22Rv1 (cell line): ENCODE results near the gene COL3A1.

Source experiments
- H3K27ac ChIP-seq: fragments of 450-650 bp; 2 replicates; pipeline ENCODE4 v1.5.1; 2017
- ZFX ChIP-seq: fragments of 450-650 bp; IDR thresholded peaks from 2 replicates; pipeline ENCODE4 v1.6.1; 2017; ENCODE audit warnings: antibody characterized with exemption, borderline replicate concordance
- TF ChIP-seq, protein P1 (sequence below): fragments of 450-650 bp; IDR thresholded peaks from 2 replicates; pipeline ENCODE4 v1.5.1; 2017; ENCODE audit warnings: mild to moderate bottlenecking

COL3A1 gene

GRCh38 chr2:189024901-189025618 lies 50.9 kb downstream of the COL3A1 start:
- TF ChIP-seq ZFX: no peak
- TF ChIP-seq, protein P1, sequence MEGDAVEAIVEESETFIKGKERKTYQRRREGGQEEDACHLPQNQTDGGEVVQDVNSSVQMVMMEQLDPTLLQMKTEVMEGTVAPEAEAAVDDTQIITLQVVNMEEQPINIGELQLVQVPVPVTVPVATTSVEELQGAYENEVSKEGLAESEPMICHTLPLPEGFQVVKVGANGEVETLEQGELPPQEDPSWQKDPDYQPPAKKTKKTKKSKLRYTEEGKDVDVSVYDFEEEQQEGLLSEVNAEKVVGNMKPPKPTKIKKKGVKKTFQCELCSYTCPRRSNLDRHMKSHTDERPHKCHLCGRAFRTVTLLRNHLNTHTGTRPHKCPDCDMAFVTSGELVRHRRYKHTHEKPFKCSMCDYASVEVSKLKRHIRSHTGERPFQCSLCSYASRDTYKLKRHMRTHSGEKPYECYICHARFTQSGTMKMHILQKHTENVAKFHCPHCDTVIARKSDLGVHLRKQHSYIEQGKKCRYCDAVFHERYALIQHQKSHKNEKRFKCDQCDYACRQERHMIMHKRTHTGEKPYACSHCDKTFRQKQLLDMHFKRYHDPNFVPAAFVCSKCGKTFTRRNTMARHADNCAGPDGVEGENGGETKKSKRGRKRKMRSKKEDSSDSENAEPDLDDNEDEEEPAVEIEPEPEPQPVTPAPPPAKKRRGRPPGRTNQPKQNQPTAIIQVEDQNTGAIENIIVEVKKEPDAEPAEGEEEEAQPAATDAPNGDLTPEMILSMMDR: peak; percentile 63
- no peak overlapping the region for H3K27ac ChIP-seq

DNA sequence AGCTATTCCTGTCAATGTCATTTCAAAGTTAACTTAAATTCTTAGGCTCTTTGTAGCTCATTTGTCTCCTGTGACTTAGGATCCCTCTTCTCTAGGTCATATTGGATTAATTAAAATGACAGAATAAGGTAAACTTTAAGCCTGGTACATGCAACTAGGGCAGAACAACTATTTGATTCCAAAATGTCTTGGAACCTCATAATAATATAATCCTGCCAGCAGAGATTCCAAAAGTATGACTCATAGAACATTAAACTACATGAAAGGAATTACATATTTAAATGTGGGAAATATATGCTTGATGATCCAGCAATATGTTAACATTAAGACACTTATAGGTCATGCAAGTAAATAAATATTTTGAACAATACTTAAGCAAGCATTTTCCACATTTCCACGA lies 63.3 kb downstream of the COL3A1 start:
- TF ChIP-seq, protein P1: no peak
- TF ChIP-seq ZFX: no peak
- no peak overlapping the region for H3K27ac ChIP-seq

- TF ChIP-seq, protein P1: no peak
- no peak for TF ChIP-seq ZFX
- H3K27ac ChIP-seq: no peak overlapping the region
Measured at GRCh38 chr2:189045836-189046235, 71.7 kb downstream of the COL3A1 start.

DNA sequence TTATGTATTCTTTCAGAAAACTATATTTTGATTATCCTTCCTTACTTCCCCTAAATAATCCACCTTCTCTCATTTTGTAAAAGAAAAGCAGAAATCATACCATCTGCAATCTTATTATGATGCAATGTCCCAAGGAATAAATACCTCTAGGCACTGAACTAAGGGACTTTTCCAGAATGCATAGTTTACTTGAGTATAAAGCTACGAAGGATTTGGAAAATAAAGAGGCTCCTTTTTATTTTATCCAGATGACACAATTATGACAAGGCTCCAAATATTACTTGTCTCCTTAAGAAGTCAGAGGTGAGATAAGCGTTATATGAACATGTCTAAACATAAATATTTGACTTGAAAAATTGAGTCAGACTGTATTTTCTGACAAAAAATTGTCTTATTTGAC lies 72.1 kb downstream of the COL3A1 start:
- H3K27ac ChIP-seq: no peak overlapping the region
- TF ChIP-seq, protein P1: no peak
- no peak for TF ChIP-seq ZFX

DNA sequence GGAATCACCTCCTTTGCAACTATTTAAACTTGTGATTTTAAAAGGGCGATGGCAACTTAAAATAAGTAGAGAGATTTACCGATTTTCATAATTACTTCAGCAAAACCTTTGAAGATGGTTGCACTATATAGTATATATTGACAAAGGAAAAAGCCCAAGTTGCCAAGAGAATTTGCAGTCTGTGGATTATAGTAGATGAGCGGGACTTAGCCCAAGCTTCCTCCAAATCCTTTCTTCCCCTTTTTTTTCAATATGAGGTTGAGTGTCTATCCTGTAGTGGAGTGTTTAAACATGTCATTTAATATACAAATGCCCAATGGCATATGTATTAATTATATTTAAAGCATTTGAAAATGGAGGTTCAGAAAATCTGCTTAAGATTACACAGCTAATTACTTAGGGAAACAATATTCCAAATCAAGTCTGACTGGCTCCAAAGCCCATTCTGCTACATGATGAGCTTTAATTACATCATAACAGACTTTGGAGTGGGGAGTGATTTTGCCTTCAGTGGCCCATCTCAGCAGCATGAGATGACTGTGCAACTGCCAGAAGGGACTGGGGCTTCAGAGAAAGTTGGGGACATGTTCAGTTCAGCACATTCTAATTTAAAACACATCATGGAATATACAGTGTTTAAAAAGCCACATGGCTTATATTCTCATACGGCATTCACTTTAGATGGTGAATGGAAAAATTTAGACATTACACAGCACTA lies 73.2 kb downstream of the COL3A1 start:
- no peak for TF ChIP-seq ZFX
- TF ChIP-seq, protein P1: no peak
- no peak overlapping the region for H3K27ac ChIP-seq

DNA sequence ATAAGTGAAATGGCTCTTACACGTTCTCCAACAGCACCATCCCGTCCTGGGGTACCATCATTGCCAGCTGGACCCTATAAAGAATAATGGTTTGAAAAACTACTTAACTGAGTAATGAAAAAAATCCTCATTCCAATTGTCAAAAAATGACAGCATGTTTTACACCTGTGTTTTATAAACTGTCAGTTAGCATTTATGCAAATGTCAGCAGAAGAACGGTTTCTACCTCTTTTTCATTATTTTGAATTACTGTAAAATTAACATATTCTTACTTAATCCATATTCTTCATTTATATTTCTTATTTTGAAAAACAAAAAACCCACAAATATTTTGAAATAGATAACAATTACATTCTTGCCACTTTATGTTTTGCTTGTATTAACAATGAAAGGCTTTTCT lies 74.0 kb downstream of the COL3A1 start:
- TF ChIP-seq ZFX: no peak
- TF ChIP-seq, protein P1: no peak
- H3K27ac ChIP-seq: no peak overlapping the region

DNA sequence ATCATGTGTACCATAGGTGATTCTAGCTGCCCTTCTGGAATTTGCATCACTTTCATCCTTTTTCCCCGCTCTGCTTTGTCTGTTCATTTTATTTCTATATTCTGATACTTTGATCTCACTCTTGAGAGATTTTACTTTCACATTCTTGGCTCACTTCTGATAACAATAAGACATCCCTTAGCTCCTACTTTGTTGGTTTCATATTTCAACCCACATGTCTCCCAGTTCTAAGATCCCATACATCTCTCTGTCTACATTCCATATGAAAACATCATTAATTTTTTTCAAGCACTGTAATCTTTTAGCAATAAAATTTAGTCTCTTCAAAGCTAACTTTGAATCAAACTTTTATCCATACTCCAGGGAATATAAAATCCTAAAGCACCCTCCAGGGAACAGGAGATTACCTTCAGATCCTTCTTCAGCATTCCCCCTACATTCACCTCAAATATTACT lies 75.6 kb downstream of the COL3A1 start:
- TF ChIP-seq, protein P1: no peak
- TF ChIP-seq ZFX: no peak
- H3K27ac ChIP-seq: no peak overlapping the region
